GM19463 (cell line): ENCODE results near the gene ZNF319.
"Not testable (repeated sequence)": the region's sequence is repeated elsewhere in the genome, so short reads cannot be mapped to it uniquely, and the experiment has no call there.

Source experiments
- ATAC-seq: cut with Tn5 transposase; IDR thresholded peaks from one replicate; pipeline ENCODE4 v1.9.1; 2021; ENCODE audit warnings: mild to moderate bottlenecking, moderate library complexity; ENCODE audit not compliant: unreplicated experiment

ZNF319 gene

GRCh38 chr16:58022601-58023371 is 22.3 kb upstream of the ZNF319 start:
- ATAC-seq = no peak

DNA sequence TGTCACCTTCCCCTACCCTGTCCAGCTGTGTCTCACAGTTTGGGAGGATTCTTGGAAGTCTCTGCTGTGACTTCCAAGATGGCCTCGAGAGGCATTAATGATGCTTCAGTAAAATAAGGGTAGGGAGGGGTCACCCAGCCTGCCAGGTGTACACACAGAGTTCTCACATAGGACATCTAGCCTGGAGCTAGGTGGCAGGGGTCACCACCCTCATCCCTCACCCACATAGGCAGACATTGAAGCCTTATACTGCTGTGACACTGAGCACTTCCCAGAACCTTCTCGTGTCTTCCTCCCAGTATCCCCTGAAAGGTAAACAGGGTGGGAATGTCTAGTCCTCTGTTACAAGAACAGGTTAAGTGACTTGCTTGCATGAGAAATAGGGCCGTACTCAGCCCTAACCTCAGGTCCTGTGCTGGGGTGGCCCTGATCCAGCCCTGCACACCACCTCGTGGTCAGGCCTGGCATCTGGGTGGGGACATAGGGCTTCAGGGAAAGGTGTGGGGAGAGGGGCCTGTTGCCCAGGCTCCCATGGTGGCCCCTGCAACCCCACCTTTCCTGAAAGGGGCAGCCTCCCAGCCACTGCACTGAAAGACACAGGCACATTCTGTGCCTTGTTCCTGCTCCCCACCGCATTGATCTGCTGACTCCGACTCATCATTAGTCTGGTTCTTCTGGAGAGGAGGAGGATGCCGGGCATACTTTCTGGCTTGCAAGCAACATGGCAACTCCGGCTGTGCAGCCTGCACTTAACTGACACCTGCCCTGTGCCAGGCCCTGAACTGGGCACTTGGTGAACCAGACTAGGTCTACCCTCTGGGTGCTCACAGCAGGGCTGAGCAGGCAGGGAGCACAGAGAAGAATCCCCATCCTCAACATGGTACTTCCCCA is 21.4 kb upstream of the ZNF319 start:
- ATAC-seq = no peak

GRCh38 chr16:58020628-58021521 is 20.4 kb upstream of the ZNF319 start:
- peak; percentile 45 for ATAC-seq

- ATAC-seq = no peak
Measured at GRCh38 chr16:58019866-58020538, 19.5 kb upstream of the ZNF319 start.

- no peak for ATAC-seq
Measured at GRCh38 chr16:58018803-58019202, 18.3 kb upstream of the ZNF319 start.

DNA sequence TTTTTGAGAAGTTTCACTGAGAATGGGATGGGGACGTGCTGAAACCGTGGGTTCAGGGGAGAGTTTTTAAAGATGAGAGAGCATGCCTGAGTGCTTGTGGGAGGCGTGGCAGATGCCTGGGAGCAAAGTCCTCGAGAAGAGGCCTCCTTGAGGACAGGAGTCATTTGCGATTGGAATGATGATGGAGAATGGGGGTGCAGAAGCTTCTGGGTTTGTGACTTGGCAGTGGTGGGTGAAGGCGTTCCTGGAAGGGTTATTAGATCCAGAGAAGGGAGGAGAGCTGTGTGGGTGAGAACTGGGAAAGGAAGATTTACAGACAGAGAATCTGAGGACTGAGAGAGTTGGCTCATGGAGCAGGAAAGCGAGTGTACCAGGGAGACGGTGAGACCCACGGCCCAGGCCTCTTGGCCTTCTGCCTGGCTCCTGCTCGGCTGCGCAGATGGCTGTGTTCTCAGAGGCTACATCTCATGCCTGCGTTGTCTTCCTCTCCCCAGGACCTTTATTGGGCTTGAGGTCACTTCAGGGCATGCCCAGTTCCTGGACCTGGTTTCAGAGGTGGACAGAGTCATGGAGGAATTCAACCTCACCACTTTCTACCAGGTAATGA is 16.5 kb upstream of the ZNF319 start:
- no peak for ATAC-seq

- ATAC-seq = no peak
Measured at GRCh38 chr16:58013201-58013956, 12.9 kb upstream of the ZNF319 start.

DNA sequence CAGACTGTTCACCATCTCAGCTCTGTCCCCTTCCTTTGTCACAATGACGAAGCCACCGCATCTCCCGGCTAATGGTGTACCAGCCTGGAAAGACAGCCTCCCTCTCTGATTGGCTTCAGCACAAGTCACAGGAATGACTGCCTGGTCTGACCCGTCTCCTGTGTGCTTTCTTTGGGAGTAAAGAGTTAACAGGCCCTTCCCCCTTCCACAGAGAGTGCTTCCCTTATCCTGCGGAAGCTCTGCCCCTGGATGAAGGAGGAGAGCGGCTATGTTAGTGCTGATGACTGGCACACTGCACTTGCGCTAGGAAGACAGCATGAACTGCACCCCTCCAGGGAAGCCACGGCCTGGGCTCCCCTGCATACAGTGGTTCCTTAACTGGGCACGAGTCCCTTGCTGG is 12.0 kb upstream of the ZNF319 start:
- ATAC-seq = no peak

GRCh38 chr16:58011652-58012051 is 11.2 kb upstream of the ZNF319 start:
- no peak for ATAC-seq

- no peak for ATAC-seq
Measured at GRCh38 chr16:58010886-58011285, 10.4 kb upstream of the ZNF319 start.

GRCh38 chr16:58009856-58010416 is 9.5 kb upstream of the ZNF319 start:
- ATAC-seq = no peak

GRCh38 chr16:58004736-58005135 is 4.3 kb upstream of the ZNF319 start:
- ATAC-seq = not testable (repeated sequence)

DNA sequence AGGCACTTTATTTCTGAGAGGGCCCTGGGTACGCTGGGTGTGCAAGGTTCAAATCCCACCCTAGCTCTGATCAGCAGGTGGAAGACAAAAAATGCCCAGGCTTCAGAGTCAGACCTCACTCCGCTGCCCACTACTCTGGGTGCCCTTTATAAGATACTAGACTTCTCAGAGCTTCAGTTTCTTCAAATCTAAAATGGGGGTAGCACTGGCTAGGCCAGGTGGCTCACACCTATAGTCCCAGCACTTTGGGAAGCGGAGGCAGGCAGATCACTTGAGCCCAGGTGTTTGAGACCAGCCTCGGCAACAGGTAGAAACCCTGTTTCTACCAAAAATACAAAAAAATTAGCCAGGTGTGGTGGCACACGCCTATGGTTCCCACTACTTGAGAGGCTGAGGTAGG is 2.5 kb upstream of the ZNF319 start:
- no peak for ATAC-seq

DNA sequence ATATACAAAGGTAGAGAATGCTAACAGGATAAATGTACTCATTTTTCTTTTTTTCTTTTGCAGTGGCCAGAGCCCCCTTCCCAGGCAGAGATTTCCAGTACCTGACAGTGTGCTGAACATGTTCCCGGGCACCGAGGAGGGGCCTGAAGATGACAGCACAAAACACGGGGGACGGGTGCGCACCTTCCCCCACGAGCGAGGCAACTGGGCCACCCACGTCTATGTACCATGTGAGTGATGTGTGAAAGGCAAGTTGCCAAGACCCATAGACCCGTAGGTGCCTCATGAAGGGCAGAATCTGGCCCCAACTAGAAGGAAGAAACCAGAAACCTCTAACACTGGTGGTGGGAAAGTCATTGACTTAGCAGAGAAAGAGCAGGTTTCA is 1.9 kb upstream of the ZNF319 start:
- ATAC-seq = no peak

DNA sequence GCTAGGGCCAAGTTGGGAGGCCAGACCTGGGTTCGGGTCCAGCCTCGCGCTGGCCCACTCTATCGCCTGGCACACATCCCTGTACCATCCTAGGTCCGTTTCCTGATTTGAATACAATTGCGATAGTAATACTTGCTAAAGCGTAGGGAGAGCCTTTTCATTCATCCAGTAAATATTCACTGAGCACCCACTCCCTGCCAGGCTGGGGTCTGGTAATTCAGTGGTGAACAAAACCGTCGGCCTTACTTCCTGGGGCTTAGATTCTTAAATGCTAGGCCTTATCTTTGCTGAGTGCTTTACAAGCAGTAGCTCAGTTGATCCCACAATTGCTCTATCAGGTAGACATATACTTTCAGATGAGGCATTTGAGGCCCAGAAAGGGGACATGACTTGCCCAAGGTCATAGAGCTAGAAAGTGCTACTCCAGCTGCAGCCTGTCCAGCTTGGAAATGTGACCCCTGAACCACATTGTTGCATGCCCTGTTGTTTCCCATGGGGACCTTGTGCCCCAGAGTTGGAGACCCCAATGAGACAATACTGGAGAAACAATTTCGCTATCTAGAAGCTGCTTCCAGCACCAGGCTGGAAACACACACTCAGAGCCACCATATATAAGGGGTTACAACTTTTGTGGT is 1.4 kb upstream of the ZNF319 start:
- no peak for ATAC-seq

DNA sequence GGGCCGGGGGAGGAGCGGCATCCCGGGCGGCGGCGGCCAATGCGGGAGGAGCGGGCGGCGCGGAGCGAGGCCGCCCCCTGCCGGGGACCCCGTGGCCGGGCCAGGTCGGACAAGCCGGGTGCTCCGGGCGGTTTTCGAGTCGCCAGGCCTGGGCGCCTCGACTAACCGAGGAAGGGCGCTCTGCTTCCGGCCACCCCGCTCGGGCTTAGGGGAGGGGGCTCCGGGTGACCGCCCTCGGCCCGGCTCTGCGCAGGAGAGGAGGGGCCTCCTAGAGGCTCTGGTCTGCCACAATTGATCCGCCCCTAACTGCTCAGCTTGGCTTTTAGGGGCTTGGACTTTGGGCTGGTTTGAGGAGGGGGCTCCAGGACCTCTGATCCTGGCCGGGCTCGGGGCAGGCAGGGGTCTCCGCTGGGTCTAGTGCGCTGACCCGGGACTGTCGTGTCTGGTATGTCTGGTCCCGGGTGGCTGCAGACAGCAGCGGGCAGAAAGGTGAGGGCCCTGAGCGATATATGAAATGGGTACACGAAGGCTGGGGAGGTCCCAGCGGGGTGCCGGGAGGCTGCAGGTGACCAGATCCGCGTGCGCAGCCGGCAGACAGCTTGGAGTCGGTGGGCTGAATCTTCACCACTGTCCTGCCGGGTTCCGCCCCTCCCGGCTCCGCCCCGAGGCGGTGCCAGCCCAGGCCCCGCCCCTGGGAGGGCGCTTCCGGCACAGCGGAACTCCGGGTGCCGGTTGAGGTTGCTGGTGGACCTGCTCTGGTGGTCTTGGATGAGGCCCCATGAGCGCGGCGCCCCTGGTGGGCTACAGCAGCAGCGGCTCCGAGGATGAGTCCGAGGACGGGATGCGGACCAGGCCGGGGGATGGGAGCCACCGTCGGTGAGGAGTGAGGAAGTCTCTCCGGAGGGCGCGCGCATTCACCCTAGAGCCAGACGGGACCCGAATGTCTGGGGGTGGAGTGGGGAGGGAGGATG is 519 bp upstream of the ZNF319 start, which contains the start of gene USB1:
TSS of gene USB1 (plus strand) at position 702 of the 971 bp plus-strand sequence. CDS start at position 779, 77 bp downstream.
- peak; percentile 77 for ATAC-seq

GRCh38 chr16:57999366-57999970 is 1.0 kb downstream of the ZNF319 start:
- ATAC-seq = no peak
